ENCODE results near the gene SMTN.

SMTN gene

DNA sequence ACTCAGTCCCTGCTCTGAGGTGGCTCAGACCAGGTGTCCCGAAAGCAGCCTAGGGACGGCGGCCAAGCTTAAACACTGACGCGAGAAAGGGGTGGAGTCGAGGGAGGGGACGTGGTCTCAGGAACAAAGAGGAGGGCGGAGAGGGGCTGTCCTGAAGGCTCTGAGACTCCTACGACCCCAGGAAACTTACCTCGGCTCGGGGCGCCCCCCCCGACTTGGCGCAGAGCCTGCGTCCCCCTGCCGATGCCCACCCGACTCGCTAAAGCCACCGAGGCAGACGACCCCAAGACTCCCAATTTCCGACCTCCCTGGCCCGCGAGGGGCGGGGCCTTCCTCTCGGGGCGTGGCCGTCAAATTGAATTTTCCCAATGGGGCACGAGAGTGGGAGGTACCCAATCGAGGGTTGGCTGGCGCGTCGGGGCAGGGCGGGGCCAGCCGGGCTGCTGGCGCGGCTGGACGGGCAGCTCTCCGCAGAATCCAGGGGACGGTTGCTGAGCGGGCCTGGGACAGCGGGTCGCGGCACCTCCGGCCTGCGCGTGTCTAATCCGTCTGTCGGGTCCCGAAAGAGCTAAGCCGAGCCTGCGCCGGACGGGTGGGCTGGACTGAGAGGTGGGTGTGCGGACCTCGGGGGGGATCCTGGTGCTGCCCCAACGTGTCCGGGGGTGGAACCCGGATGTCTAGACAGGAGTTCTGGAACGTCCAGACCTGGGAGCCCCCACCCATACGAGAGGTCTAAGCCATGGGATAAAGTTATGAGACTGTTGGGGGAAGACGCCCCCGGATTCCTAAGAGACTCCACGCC is at the start of gene SMTN:
SMTN (plus strand) TSS at position 471 of the 802 bp plus-strand sequence. CDS start 1,941 bp downstream, outside the sequence.
- Mint-ChIP-seq H3K36me3 (ENCODE audit: insufficient read depth) (peaks cover 6% of the 10 kb centered on the region), H3K27ac (ENCODE audit: low read depth) (peak within 1 kb of the TSS; percentile 81), H3K9me3 (no peaks in the 10 kb centered on the region), H3K4me1 (peaks cover 32% of the 10 kb centered on the region), H3K27me3 (no peaks in the 10 kb centered on the region), H3K4me3 (peak within 1 kb of the TSS; percentile 83)
- ATAC-seq (replicated peaks; ENCODE audit: extremely low read depth, poor library complexity, severe bottlenecking) (peak; percentile 57), DNase-seq (ENCODE audit: low spot score in 2 of 2) (peak; percentile 81 to 83)

- ATAC-seq (replicated peaks; ENCODE audit: extremely low read depth, poor library complexity, severe bottlenecking) (no peak), DNase-seq (ENCODE audit: low spot score in 2 of 2) (no peak)
- Mint-ChIP-seq H3K9me3 (no peaks in the 10 kb centered on the region), H3K4me3 (no peak overlapping the region), H3K4me1 (no peaks in the 10 kb centered on the region), H3K27me3 (peaks cover 17% of the 10 kb centered on the region), H3K36me3 (ENCODE audit: insufficient read depth) (no peaks in the 10 kb centered on the region), H3K27ac (ENCODE audit: low read depth) (no peak overlapping the region)
These were observed 44.2 kb upstream of the SMTN start for GRCh38 chr22:31036671-31037550.

- Mint-ChIP-seq H3K9me3 (no peaks in the 10 kb centered on the region), H3K27me3 (peaks cover 17% of the 10 kb centered on the region), H3K36me3 (ENCODE audit: insufficient read depth) (no peaks in the 10 kb centered on the region), H3K4me1 (no peaks in the 10 kb centered on the region), H3K4me3 (no peak overlapping the region), H3K27ac (ENCODE audit: low read depth) (no peak overlapping the region)
- no peak for ATAC-seq (replicated peaks; ENCODE audit: extremely low read depth, poor library complexity, severe bottlenecking)
- no peak for DNase-seq (ENCODE audit: low spot score in 2 of 2)
These were observed 42.4 kb upstream of the SMTN start for GRCh38 chr22:31038686-31039085.

DNA sequence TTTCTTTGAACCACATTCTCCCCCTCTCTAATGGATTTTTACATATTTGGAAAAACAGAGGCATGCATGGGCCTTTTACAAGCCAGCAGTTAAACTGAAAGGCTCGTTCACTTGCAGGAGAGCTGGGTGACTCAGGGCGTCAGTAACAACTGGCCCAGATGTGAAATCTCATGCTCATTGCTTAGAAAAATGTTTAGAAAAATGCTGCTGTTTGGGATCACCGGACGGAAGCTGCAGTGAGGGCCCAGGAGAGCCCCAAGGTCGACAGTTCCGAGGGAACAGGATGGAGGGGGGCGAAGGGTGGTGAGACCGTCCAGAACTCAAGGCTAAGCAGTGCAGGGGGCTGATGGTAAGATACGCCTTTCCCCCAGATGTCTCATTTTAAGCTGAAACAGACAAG is 41.7 kb upstream of the SMTN start:
- peaks cover 17% of the 10 kb centered on the region for H3K27me3 Mint-ChIP-seq
- H3K4me3 Mint-ChIP-seq = no peak overlapping the region
- H3K27ac Mint-ChIP-seq (ENCODE audit: low read depth) = no peak overlapping the region
- H3K4me1 Mint-ChIP-seq = no peaks in the 10 kb centered on the region
- H3K36me3 Mint-ChIP-seq (ENCODE audit: insufficient read depth) = no peaks in the 10 kb centered on the region
- H3K9me3 Mint-ChIP-seq = no peaks in the 10 kb centered on the region
- DNase-seq (ENCODE audit: low spot score in 2 of 2) = no peak
- ATAC-seq (replicated peaks; ENCODE audit: extremely low read depth, poor library complexity, severe bottlenecking) = no peak

GRCh38 chr22:31040542-31041398 is 40.3 kb upstream of the SMTN start:
- peaks cover 24% of the 10 kb centered on the region for H3K27me3 Mint-ChIP-seq
- H3K27ac Mint-ChIP-seq (ENCODE audit: low read depth) = no peak overlapping the region
- H3K4me3 Mint-ChIP-seq = no peak overlapping the region
- ATAC-seq (replicated peaks; ENCODE audit: extremely low read depth, poor library complexity, severe bottlenecking) (no peak), DNase-seq (ENCODE audit: low spot score in 2 of 2) (no peak)
- H3K9me3 Mint-ChIP-seq = no peaks in the 10 kb centered on the region
- H3K36me3 Mint-ChIP-seq (ENCODE audit: insufficient read depth) = no peaks in the 10 kb centered on the region
- no peaks in the 10 kb centered on the region for H3K4me1 Mint-ChIP-seq

DNA sequence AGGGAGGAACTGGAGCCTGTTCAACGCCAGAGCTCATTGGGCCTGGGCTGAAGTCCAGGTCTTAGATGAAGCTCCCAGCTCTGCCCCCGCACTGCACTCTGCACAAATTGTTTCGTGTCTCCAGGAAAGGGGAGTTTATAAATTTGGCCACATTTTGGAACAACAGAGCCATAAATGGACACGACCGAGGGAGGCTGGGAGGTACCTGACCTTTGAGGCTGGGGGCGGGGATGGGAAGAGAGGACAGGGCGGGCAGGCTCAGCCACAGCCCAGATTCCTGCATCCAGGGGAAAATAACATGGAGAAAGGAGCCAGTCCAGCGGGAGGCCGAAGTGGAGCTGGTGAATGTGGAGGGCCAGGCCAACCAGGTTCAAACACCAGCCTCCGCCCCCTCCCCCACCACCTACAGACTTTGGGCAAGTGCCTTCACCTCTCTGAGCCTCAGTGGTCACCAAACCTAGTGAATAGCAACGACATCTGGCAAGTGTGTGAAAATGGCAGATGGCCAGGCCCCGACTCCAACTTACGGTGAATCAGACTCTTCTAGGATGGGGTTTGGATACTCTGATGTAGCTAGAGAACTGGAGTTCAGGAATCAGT is 36.8 kb upstream of the SMTN start:
- H3K4me3 Mint-ChIP-seq = no peak overlapping the region
- H3K4me1 Mint-ChIP-seq = no peaks in the 10 kb centered on the region
- no peak for DNase-seq (ENCODE audit: low spot score in 2 of 2)
- H3K36me3 Mint-ChIP-seq (ENCODE audit: insufficient read depth) = no peaks in the 10 kb centered on the region
- H3K27me3 Mint-ChIP-seq = peaks cover 34% of the 10 kb centered on the region
- no peak for ATAC-seq (replicated peaks; ENCODE audit: extremely low read depth, poor library complexity, severe bottlenecking)
- H3K9me3 Mint-ChIP-seq = no peaks in the 10 kb centered on the region
- H3K27ac Mint-ChIP-seq (ENCODE audit: low read depth) = no peak overlapping the region

- no peak overlapping the region for H3K4me3 Mint-ChIP-seq
- no peaks in the 10 kb centered on the region for H3K9me3 Mint-ChIP-seq
- H3K36me3 Mint-ChIP-seq (ENCODE audit: insufficient read depth) = no peaks in the 10 kb centered on the region
- DNase-seq (ENCODE audit: low spot score in 2 of 2) = no peak
- H3K4me1 Mint-ChIP-seq = no peaks in the 10 kb centered on the region
- ATAC-seq (replicated peaks; ENCODE audit: extremely low read depth, poor library complexity, severe bottlenecking) = no peak
- peaks cover 34% of the 10 kb centered on the region for H3K27me3 Mint-ChIP-seq
- no peak overlapping the region for H3K27ac Mint-ChIP-seq (ENCODE audit: low read depth)
These were observed 35.1 kb upstream of the SMTN start for GRCh38 chr22:31045900-31046538.

GRCh38 chr22:31046539-31047226 is 34.4 kb upstream of the SMTN start:
- DNase-seq (ENCODE audit: low spot score in 2 of 2) (no peak), ATAC-seq (replicated peaks; ENCODE audit: extremely low read depth, poor library complexity, severe bottlenecking) (no peak)
- H3K36me3 Mint-ChIP-seq (ENCODE audit: insufficient read depth) = no peaks in the 10 kb centered on the region
- H3K27ac Mint-ChIP-seq (ENCODE audit: low read depth) = no peak overlapping the region
- no peaks in the 10 kb centered on the region for H3K9me3 Mint-ChIP-seq
- H3K4me1 Mint-ChIP-seq = no peaks in the 10 kb centered on the region
- H3K27me3 Mint-ChIP-seq = peaks cover 34% of the 10 kb centered on the region
- no peak overlapping the region for H3K4me3 Mint-ChIP-seq

DNA sequence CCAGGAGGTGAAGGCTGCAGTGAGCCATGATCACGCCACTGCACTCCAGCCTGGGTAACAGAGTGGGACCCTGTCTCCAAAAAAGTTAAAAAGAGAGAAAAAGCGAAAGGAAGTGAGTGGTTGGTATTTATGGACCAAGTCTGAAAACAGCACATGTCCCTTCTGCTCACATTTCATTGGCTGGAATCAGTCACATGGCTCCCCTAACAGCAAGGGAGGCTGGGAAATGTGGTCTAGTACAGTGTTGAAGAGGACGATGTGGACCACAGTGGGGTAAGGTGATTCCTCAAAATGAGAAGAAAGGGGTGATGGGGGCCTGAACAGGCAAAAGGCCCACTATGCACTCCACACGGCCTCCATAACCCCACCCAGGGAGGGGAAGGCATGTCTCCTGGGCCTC is 32.5 kb upstream of the SMTN start:
- Mint-ChIP-seq H3K36me3 (ENCODE audit: insufficient read depth) (no peaks in the 10 kb centered on the region), H3K9me3 (no peaks in the 10 kb centered on the region), H3K27me3 (peaks cover 34% of the 10 kb centered on the region), H3K27ac (ENCODE audit: low read depth) (no peak overlapping the region), H3K4me1 (no peaks in the 10 kb centered on the region), H3K4me3 (no peak overlapping the region)
- DNase-seq (ENCODE audit: low spot score in 2 of 2) = no peak
- no peak for ATAC-seq (replicated peaks; ENCODE audit: extremely low read depth, poor library complexity, severe bottlenecking)

GRCh38 chr22:31049815-31050420 is 31.2 kb upstream of the SMTN start:
- no peak for DNase-seq (ENCODE audit: low spot score in 2 of 2)
- H3K27me3 Mint-ChIP-seq = peaks cover 34% of the 10 kb centered on the region
- H3K27ac Mint-ChIP-seq (ENCODE audit: low read depth) = no peak overlapping the region
- no peak for ATAC-seq (replicated peaks; ENCODE audit: extremely low read depth, poor library complexity, severe bottlenecking)
- H3K4me1 Mint-ChIP-seq = no peaks in the 10 kb centered on the region
- no peaks in the 10 kb centered on the region for H3K36me3 Mint-ChIP-seq (ENCODE audit: insufficient read depth)
- H3K4me3 Mint-ChIP-seq = no peak overlapping the region
- no peaks in the 10 kb centered on the region for H3K9me3 Mint-ChIP-seq

GRCh38 chr22:31055117-31055634 is 25.9 kb upstream of the SMTN start:
- Mint-ChIP-seq H3K4me3 (no peak overlapping the region), H3K27me3 (no peaks in the 10 kb centered on the region), H3K36me3 (ENCODE audit: insufficient read depth) (peaks cover 2% of the 10 kb centered on the region), H3K4me1 (no peaks in the 10 kb centered on the region), H3K9me3 (no peaks in the 10 kb centered on the region), H3K27ac (ENCODE audit: low read depth) (no peak overlapping the region)
- DNase-seq (ENCODE audit: low spot score in 2 of 2) = no peak
- ATAC-seq (replicated peaks; ENCODE audit: extremely low read depth, poor library complexity, severe bottlenecking) = no peak

Data from central memory CD8-positive, alpha-beta T cell (primary cell).